HPDE6-E6E7 (cell line): ENCODE data around the gene TOB2.
"Not testable (repeated sequence)": the region's sequence is repeated elsewhere in the genome, so short reads cannot be mapped to it uniquely, and the experiment has no call there.

ENCODE experiments used
- DNase-seq: peaks from one replicate; pipeline ENCODE4 v3.0.0; 2011; ENCODE audit warnings: missing footprints; ENCODE audit errors: extremely low spot score

TOB2 gene

DNA sequence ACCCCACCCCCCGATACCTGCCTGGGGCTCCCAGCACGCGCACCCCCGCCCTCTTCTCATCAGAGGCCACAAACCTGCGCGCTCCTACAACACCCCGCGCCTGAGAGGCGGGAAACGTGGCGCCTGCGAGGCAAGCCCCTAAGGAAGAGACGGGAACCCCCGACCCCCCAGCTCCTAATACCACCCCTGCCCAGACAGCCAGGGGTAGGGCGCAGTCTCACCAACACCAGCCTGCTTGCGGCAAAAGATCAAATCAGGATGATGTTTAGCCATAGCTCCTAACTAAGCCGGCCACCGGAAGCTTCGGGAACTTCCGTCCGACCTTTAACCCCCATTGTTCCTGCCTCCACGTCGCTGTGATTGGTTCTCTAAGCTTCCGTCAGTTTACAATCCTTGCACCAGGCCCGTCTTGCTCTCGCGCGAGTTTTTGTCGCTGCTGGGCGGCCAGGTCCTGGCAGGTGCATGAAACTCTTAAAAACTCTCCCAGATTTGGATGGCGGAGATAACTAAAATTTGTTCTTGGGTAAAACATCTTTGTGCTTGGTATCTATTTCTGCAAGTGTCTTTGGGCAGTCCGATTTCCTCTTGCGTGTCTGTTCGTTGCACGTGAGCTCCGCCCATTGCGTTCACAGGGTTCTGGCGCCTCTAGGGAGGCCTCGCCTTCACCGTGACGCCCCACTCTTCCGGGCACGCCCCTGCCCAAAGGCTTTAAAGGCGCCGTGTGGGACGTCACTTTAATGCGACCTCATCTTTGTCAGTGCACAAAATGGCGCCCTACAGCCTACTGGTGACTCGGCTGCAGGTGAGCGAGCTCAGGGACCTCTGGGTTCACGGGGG lies 22.0 kb upstream of the TOB2 start, which contains the start of the genes ACO2 and PHF5A:
Gene ACO2 (plus strand): TSS at position 737 of the 837 bp plus-strand sequence. CDS start 30 bp downstream, at position 767.
Gene PHF5A (minus strand): TSS at position 312 of the 837 bp plus-strand sequence. CDS start 39 bp downstream, at position 273.
- DNase-seq = peak; percentile 95

DNA sequence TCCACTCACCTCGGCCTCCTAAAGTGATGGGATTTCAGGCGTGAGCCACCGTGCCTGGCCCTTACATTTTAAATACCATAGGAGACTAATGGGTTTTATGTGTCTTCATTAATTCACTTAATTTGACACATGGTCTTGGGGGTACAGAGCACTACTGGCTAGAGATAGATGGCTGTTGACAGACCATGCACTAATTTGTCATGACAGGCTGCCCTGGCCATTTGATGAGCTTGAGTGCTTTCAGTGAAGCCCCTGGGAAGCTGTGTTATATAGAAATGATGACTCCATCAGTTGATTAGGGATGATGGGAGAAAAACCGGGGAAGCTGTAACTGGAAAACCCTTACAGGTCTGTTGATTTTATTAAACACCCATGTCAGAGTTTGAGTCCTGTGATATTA lies 15.3 kb upstream of the TOB2 start:
- no peak for DNase-seq

DNA sequence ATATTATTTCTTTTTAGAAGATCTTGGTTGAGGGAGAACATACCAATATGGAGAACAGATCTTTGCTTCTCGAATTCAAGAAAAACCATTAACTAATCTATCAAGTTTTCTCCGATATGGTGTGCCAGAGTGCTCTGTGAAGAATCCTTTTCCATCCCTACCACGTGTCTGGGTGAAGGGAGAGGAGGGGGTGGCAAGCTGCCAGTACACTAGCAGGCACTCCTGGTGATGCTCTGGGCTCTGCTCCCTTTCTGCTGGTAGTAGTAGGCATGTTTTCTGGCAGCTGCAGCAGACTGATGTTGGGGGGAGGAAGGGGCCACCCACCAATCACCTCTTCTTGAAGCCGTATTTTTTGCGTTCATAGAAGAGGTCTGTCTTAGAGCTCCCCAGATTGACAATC lies 13.5 kb upstream of the TOB2 start:
- not testable (repeated sequence) for DNase-seq

DNA sequence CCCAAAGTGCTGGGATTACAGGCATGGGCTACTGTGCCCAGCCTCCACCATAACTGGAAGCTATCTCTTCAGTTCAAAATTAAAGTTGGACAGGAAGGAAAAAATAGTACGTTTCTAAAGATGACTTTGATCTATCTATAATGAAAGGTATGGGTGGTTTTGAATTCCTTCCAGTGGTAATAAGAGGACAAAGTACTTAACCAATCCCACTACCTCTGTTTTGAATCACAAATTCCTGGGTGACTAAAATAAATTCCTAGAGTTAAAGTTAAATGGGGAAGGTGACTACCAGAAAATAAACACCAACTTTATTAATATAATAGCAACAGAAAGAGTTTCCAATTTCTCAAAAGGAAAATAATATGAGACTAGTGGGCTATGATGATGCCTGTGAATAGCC lies 12.8 kb upstream of the TOB2 start:
- no peak for DNase-seq

DNA sequence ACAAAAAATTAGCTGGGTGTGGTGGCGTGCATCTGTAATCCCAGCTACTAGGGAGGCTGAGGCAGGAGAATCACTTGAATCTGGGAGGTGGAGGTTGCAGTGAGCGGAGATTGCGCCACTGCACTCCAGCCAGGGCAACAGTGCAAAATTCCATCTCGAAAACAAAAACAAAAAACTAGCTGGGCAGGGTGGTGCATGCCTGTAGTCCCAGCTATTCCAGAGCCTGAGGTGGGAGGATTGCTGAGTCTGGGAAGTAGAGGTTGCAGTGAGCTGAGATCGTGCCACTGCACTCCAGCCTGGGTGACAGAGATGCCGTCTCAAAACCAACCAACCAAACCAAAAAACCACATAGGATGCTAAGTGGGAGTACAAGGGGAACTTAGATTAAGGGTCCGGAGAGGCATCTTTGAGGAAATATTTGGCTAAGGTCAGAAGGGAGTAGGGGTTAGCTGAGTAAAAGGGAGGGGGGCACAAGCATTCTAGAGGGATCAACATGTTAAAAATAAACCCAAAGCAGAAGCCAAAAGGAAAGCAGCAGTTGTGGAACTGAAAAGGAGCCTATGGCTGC lies 11.6 kb upstream of the TOB2 start:
- no peak for DNase-seq

DNA sequence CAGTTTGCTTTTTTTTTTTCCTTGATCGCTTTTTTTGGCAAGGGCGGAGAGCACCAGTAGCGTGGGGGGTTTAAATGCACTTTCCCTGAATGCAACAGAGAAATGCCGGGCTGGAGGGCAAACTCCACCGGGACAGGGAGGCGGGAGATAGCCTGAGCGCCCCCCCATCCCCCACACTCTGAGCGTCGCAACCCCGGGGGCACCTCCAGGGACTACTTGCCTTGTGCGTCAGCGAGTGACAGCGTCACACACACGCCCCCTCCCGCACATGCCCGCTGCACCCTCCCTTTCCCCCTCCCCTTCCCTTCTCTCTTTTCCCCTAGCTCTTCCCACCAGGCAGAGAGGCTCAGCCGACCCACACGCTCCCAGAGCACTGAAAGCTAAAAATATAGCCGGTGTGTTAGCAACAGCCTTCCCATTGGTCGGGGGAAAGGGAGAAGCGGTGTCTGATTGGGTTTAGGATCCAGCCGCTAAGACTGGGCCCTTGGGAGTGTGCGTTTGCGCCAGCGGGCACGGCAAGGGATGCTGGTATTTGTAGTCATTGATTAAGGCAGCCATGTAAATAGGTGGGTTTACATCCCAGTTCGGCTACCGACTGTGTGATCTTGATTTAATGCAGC lies 1.7 kb upstream of the TOB2 start:
- DNase-seq = peak; percentile 96

DNA sequence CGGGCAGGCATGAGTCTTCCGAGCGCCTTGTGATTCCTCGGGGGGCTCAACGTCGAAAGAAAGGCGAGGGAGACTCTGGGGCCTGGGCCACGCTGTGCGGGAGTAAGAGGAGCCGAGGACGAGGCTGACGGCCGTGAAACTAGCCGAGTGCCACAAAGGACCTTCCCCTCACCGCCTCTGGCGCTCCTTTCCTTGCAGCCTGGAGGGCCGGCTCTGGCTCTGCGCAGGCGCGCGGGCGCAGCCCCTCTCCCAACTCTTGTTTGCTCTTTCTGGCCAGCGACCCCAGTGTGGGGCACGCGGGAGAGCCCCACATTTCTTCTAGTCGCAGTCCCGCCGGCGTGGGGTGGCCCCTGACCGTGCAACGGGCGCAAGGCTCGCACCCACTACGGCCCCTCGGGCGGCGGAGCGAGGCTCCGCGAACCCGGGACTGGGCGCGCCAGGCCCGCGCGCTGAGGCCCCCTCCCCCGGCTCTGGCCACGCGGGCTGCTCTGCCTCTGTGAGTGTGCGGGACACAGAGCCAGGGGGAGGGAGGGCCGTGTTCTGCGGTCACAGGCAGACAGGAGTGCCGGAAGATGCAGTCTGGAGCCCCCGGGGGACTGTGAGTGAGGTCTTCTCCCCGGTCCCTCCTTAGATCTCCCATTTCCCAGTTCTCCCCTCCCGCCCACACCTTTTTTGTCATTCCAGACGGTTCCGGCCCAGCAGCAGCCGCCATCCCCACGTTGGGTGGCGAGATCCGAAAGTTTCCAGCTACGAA lies 1.0 kb upstream of the TOB2 start:
- no peak for DNase-seq

DNA sequence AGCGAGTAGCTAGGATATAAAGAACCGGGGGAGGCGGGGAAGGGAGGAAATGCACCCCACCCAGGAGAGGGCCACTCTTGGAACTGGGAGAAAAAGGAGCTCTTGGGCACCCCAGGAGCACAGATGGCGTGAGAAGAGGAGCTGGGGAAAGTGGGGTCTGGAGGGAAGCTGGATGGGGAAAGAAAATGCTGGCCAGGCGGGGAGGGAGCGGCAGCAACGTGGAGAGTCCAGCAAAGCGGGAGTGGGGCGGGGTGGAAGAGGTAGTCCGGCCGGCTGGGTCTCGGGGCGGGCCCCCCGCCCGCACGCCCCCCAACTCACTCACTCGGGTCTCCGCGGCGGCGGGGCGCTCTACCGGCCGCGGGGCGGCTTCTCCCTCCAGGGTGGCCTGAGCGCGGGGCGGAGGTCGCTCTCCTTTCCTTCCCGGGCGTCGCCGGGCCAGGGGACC lies 522 bp downstream of the TOB2 start:
- DNase-seq = no peak

DNA sequence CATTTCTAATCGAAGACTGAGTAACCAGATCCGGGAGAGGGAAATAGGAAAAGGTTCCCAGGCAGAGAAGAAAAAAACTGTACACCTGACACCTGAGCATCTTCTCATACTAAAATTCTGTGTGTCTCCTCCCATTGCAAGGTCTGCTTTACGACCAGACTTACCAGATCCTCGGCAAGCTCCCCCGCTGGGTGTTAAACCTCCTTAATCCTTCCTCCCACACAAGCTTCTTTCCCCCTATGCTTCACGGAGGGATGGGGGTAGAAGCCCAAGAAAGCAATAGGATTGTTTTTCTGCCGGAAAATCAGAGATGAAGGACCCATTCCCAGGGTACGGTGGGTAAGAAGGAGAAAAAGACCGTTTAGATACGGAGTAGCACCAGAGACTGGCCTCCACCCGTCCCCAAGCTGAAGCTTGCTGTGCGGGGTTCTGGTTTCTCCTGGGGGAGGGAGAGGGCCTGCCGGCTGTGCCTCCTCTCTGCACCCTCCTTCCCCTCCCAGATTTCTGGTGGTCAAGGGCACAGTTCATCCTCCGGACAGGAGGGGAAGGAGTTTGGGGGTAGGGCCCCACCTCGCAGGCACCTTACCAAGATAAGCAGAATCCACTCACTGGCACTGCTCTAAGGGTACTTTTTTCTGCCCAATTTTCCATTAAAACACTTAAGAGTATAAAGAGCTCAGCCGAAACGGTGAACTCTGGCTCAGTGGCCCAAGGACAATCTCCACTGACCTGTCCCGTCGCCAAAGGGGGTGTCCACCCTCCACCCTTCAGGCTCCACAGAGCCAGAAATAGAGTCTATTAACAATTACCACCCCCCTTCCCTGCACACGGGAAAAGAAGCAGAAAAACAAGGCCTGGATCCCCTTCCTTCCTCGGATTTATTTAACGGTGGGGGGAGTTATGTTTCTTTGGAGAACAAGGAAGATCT lies 1.2 kb downstream of the TOB2 start:
- DNase-seq = no peak

DNA sequence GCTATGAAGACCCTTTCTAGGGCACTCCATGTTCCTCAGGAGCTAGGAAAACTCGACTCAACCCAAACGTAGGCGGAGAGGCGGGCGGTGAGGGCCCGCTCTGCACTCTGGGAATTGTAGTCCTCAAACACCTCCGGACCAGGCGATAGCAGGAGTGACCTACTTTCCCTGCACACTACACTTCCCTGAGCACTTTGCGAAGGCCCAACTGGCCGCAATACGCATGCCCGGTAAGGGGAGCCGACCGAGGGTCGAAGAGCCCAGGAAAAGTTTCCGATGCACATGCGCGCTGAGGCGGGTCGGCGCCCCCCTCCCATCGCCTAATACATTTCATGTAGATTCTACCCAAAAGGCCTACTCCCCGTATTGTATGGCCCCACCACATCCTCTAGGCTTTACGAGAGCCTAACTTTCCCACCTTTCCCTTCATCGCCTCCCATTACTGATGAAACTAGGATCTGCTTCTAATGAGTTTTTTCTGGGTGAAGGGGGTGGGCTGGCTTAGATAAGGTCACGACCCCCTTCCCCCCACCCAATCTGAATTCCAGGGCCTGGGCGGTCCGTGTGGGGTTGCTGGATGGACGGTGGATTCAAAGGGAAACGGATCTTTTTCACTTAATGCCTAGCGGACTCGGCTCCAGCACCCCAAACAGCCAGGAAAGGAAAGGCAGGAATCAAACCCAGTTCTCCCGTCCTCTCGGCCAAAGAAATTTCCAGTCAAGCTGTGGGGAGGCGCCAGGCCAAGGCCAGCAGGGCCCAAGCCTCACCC lies 2.1 kb downstream of the TOB2 start:
- peak; percentile 78 for DNase-seq

DNA sequence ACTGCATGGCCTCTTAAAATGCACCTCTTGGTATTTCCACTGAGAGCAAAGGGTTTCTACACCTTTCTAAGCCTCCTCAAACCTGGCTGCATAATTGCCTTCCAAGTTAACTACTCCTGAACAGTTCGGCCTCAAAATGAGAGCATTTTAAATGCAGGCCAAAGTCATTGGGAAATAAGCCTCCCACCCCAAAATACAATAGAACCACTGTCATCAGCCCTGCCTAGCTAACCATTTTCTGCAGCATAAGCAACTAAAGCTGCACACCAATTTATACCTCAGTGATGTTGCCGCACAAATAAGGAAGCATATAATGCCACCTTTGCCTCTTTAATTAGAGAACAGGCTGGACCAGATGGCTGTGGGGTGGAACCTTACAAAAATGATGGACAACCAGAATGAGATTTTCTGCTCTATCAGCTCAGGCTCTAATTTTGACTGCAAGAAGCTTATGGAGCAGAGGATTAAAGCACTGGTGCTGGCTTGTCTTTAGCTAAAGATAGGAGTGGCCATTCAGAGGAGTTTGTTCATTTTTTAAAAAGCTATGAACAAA lies 4.3 kb downstream of the TOB2 start:
- DNase-seq = no peak

DNA sequence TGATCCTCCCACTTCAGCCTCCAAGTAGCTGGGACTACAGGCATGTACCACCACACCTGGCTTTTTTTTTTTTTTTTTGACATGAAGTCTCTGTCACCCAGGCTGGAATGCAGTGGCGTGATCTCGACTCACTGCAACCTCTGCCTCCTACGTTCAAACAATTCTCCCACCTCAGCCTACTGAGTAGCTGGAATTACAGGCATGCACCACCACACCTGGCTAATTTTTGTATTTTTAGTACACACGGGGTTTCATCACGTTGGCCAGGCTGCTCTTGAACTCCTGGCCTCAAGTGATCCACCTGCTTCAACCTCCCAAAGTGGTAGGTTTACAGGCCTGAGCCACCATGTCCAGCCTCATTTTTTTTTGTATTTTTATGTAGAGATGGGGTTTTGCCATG lies 6.1 kb downstream of the TOB2 start:
- not testable (repeated sequence) for DNase-seq

DNA sequence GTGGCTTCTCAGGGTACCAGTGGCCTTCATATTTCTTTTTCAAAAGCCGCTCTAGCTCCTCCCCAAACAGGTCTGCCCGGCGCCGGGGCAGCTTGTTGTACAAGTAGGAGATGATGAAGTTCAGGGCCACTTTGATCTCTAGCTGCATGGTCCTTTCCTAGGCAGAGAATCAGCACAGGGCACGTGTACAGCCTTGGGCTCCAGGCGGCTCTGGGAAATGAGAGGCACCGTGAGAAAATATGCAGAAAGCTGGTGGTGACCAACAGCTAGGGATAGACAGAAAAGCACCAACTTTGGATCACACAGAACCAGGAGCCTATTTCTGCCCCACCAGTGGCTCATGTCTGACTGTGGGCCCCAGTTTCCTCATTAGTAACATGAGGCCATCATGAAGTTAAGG lies 9.4 kb downstream of the TOB2 start:
- no peak for DNase-seq

DNA sequence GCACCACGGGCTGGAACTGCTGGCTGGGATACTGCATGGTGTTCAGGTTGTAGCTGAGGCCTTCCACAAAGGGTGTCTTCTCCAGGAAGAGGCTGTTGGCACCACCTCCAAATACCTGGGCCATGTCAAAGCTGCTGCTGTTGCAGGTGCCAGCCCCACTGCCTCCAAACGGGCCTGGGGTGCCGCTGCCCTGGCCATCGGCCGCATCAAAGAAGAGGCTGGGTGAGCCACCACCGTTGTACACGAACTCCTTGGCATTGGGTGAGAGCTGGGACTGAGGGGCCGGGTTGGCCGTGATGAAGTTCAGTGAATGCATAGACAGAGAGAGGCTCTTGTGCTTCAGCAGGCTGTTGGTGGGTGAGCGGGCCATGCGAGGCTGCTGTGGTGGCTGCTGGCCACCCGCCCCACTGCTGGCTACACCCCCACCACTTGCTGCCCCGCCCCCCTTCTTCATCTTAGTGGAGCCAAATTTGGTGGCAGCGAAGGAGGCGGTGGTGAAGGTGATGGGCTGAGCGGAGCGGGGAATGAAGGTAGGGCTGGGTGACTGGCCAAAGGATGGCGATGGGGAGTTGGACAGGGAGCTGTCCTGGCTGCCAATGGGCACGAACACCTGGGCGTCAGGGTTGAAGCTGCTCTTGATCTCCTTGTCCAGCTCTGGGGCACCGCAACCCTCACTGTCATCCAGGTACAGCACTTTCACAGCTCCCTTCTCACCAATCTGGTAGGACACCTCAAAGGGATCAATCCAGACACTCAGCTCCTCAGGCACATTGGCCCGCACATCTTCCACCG lies 10.1 kb downstream of the TOB2 start:
- DNase-seq = no peak

DNA sequence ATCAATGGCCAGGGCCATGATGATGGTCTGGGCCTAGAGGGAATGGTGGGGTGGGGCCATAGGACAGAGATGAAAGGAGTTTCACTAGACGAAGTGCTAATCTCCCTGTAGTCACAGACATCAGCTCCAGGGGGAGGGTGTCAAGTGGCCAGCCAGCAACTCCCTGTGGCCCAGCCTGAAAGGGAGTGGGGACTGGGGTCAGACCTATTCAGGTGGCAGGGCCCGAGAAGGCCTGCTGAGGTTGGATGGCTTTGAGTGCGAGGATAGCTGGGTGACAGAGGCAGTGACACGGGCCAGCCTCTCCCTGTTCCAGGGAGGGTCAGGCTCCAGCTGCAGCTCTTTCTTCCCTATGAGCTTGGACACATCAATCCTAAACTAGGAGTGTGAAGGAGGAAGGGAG lies 11.0 kb downstream of the TOB2 start:
- DNase-seq = no peak

DNA sequence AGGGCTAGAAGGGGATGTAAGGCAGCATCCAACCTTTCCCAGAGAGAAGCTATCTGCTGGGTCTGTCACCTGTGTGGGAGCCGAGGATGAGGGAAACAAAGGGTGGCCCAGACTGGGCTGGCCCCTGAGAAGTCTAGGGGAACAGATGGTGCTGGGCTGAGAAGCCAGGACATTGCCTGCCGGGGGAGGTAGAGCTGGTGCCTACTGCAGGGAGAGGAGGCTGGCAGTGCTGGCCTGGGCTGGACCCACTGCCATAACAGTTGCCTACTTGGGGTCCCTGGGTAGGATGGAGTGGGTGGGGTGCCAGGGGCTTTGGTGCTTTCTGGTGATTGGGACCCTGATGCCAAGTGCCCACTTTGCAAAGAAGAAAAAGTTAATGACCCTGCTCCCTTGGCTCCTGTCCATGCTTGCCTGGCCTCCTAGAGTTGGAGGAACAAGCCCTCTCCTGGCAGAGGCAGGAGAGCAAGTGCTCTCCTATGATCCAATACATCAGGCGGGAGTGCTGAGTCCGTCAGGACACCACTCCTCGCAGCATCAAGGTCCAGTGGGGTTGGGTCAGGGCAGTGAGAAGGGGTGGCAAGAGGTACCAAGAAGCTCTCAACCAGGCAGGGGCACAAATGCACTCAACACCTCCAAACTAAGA lies 12.1 kb downstream of the TOB2 start:
- not testable (repeated sequence) for DNase-seq

DNA sequence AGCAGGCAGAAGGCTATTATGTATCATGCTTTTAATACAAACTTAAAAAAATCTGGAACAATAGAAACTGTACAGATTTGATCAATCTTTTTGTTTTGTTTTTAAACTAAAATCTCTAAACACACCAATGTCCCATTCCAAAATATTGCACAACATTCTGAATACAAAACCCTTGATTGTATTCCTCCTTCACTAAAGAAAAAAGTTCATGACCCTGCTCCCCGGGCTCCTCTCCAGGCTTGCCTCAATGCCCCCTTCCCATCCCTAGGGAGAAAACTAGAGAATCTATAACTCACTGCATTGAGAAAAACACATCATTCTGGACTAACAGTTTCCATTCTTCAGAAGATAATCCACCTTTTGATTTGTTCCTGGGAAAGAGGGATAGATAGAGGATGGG lies 13.1 kb downstream of the TOB2 start:
- not testable (repeated sequence) for DNase-seq

DNA sequence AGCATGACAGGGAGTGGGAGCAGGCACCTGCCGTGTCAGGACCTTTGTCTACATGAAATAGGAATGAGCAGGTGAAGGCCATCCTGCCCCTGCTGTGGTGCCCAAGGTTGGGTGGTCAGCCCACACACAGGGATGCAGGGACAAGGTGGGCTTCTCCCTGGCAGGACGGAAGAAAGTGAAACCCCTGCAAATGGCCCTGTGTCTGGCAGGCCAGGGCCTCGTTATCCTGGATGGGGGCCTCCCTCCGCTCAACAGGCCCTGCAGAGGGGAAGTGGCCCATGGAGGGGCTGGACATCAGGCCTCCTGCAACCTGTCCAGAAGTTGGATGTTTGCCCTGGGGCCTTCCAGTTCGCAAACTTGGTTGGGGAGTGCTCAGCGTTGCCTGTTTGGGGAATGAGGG lies 14.9 kb downstream of the TOB2 start:
- no peak for DNase-seq

DNA sequence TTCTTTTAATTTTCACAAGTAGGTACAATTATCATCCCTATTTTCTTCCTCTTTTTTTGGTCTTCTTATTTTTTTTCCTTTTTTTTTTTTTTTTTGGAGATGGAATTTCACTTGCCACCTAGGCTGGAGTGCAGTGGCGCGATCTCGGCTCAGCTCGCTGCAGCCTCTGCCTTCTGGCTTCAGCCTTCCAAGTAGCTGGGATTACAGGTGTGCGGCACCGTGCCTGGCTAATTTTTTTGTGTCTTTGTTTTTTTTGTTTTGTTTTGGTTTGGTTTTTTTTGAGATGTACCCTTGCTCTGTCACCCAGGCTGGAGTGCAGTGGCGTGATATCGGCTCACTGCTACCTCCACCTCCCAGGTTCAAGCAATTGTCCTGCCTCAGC lies 16.7 kb downstream of the TOB2 start:
- no peak for DNase-seq
